Jurkat, Clone E6-1 (cell line): ENCODE measurements around the gene FLII.

Experiments
- DNase-seq: peaks from one replicate; pipeline ENCODE4 v3.0.0-alpha.2; 2011; ENCODE audit warnings: low read depth, low spot score
- H3K4me3 ChIP-seq: 2 replicates; pipeline ENCODE4 v1.5.1; 2011; ENCODE audit warnings: mild to moderate bottlenecking, low read length, control low read depth, moderate library complexity

FLII gene

DNA sequence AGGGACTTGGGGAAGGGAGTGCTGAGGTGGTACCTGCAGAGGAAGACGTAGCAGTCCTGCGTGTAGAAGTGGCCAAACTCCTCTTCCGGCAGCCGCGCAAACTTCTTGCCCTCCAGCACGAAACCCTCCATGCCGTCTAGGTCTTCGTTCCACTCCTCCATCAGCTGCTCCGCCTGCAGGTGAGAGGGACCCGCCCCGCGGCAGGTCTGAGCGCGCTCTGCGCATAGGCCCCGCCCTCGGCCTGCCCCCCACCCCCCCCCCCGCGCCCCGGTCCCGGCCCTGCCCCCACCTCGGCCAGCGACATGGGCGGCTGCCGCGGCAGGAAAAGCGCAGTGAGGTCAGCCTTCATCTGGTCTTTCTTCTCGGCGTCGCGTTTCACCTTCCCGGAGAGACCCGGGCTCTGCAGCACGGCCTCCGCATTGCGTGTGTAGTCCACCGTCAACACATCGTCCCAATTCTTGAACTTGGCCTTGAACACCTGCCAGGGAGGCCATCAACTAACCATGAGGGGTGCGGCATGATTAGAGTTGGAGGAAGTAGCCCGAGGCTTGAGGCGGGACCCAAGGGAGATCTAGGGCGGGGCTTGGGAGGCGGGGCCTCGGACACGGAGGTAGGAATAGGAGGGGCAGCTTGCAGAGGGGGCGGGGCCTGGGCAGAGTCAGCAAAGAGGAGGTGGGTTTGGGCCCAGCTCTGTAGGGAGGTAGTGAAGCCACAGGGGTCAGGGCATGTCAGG, 11.5 kb downstream of the FLII start:
- no peak overlapping the region for H3K4me3 ChIP-seq
- no peak for DNase-seq

- no peak for DNase-seq
- no peak overlapping the region for H3K4me3 ChIP-seq
Observed at GRCh38 chr17:18246109-18246725, 12.3 kb downstream of the FLII start.

- DNase-seq, result no peak
Observed at GRCh38 chr17:18245038-18245776, 13.3 kb downstream of the FLII start.

DNA sequence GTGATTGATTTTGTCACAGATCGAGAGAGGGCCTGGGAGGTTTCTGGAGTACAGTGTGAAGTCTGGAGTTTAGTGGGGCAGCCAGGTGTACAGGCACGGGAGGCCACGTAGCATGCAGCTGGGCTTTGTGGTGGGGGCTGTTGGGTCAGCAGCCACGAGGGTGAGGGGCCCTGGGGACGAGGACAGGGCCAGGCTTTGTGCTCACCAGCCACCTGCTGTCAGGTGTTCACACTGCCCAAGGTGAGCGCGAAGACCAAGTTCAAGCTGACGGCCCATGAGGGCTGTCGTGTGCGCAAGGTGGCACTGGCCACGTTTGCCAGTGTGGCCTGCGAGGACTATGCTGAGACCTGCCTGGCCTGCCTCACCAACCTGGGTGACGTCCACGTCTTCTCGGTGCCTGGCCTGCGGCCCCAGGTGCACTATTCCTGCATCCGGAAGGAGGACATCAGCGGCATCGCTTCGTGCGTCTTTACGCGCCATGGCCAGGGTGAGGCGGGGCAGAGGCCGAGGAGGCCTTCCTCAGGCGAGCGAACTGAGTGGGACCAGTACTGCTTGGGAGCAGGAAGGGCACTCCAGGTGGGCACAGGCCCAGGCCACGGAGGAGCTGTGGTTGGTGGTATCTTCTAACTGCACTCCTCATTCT, 17.2 kb downstream of the FLII start:
- no peak for DNase-seq
- no peak overlapping the region for H3K4me3 ChIP-seq

More at GRCh38 chr17:18245038-18245776, 13.3 kb downstream of the FLII start:
- H3K4me3 ChIP-seq, result no peak overlapping the region

GRCh38 chr17:18240449-18240848, 18.1 kb downstream of the FLII start:
- DNase-seq, result no peak
- H3K4me3 ChIP-seq, result no peak overlapping the region

- H3K4me3 ChIP-seq, result no peak overlapping the region
- no peak for DNase-seq
Observed at GRCh38 chr17:18238299-18238698, 20.2 kb downstream of the FLII start.

- H3K4me3 ChIP-seq, result no peak overlapping the region
- DNase-seq, result no peak
Observed at GRCh38 chr17:18237461-18237860, 21.1 kb downstream of the FLII start.

GRCh38 chr17:18236494-18236893, 22.0 kb downstream of the FLII start:
- H3K4me3 ChIP-seq, result no peak overlapping the region

GRCh38 chr17:18235743-18236256, 22.7 kb downstream of the FLII start:
- DNase-seq, result no peak
- H3K4me3 ChIP-seq, result no peak overlapping the region

More at GRCh38 chr17:18236494-18236893, 22.0 kb downstream of the FLII start:
- no peak for DNase-seq

GRCh38 chr17:18234853-18235380, 23.6 kb downstream of the FLII start:
- no peak for DNase-seq

GRCh38 chr17:18233803-18234518, 24.6 kb downstream of the FLII start:
- no peak overlapping the region for H3K4me3 ChIP-seq
- no peak for DNase-seq

More at GRCh38 chr17:18234853-18235380, 23.6 kb downstream of the FLII start:
- H3K4me3 ChIP-seq, result no peak overlapping the region

DNA sequence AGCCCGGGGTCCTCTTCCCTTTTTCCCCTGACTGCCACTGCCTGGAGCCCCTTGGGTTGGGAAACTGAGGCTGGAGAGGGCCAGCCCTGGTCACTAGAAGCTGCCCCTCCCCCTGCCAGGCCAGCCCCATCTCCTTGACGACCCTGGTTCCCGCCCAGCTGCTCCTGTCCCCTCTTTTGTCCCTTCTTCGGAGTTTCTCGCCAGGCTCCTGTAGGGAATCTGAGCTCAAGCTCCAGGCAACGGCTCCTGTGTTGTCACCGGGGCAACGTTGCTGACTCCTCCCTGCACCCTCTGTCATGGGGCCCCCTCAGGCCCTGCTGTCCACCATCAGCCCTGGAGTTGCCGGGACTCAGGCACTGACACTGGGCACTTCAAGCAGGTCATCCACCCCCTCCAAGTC, 27.4 kb downstream of the FLII start:
- no peak for DNase-seq
- H3K4me3 ChIP-seq, result no peak overlapping the region

- no peak overlapping the region for H3K4me3 ChIP-seq
- DNase-seq, result no peak
Observed at GRCh38 chr17:18230288-18231141, 28.0 kb downstream of the FLII start.

DNA sequence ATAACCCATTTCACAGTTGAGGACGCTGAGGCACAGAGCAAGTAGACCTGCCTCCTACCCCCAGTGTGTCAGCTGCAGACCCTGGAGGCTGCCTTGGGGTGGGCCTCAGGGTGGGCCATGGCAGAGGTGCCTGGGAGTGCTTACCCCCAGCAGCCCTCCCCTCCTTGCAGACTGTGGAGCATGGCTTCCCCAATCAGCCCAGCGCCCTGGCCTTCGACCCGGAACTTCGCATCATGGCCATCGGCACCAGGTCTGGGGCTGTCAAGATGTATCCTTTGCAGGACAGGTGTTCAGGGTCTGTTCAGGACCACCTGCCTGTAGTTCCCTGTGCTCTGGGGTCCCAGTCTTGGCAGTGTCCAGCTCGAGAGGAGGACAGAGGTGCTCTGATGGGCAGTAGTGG, 28.8 kb downstream of the FLII start:
- no peak overlapping the region for H3K4me3 ChIP-seq
- DNase-seq, result no peak

- no peak overlapping the region for H3K4me3 ChIP-seq
- DNase-seq, result no peak
Observed at GRCh38 chr17:18229254-18229653, 29.3 kb downstream of the FLII start.

GRCh38 chr17:18228176-18228682, 30.3 kb downstream of the FLII start:
- H3K4me3 ChIP-seq, result no peak overlapping the region

DNA sequence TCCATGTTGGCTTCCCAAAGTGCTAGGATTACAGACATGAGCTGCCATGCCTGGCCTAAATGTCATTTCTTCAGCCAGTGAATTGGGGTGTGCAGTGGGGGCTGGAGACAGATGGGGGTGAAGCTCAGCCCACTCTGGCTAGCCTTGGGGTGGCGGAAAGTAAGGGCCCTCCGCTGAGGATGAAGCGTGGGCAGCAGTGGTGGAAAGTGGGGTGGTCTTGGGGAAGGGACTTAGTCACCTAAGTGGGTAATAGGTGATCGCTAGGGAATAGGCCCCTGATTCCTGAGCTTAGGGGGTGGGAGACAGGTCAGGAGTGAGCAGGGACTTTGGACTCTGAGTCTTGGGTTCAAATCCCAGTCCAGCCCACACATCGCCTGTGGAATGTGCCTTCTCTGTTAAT, 30.9 kb downstream of the FLII start:
- DNase-seq, result no peak
- no peak overlapping the region for H3K4me3 ChIP-seq

More at GRCh38 chr17:18228176-18228682, 30.3 kb downstream of the FLII start:
- no peak for DNase-seq
